Type B pancreatic cell (in vitro differentiated cells): ENCODE data around the gene SLC6A9. TPM values are rescaled to one million over a fixed set of nuclear protein-coding genes. Genes with fewer than 3 reads are reported as not detected.

Experiments used
- DNase-seq: peaks from one replicate; pipeline ENCODE4 v3.0.0; 2021; ENCODE audit warnings: mixed read lengths; ENCODE audit not compliant: unreplicated experiment; ENCODE audit errors: extremely low spot score
- H3K27ac Mint-ChIP-seq: 2 replicates; pipeline ENCODE4 v1.8.0; 2021; ENCODE audit warnings: mild to moderate bottlenecking, mixed read lengths
- H3K27me3 Mint-ChIP-seq: 2 replicates; pipeline ENCODE4 v1.8.0; 2021; ENCODE audit warnings: mixed read lengths
- H3K36me3 Mint-ChIP-seq: 2 replicates; pipeline ENCODE4 v1.8.0; 2021; ENCODE audit warnings: mixed read lengths
- H3K4me1 Mint-ChIP-seq: one replicate; pipeline ENCODE4 v1.8.0; 2021; ENCODE audit warnings: mixed read lengths; ENCODE audit not compliant: unreplicated experiment
- H3K4me3 Mint-ChIP-seq: 2 replicates; pipeline ENCODE4 v1.8.0; 2021; ENCODE audit warnings: mild to moderate bottlenecking, mixed read lengths
- H3K9me3 Mint-ChIP-seq: 2 replicates; pipeline ENCODE4 v1.8.0; 2021; ENCODE audit warnings: mixed read lengths
- total RNA-seq: library from RNA; stranded (reverse); gene quantifications from 2 replicates; pipeline ENCODE4 v1.2.1, GENCODE V29; 2021; ENCODE audit warnings: low replicate concordance
- TF ChIP-seq, protein P1 (sequence below): fragments of 200-600 bp; sonication (generic); conservative IDR thresholded peaks from 2 replicates; pipeline ENCODE4 v1.5.0; 2021; ENCODE audit warnings: antibody characterized with exemption, mild to moderate bottlenecking

The SLC6A9 gene
- total RNA-seq, 1 donor from 2014 or later: 21.0 TPM

DNA sequence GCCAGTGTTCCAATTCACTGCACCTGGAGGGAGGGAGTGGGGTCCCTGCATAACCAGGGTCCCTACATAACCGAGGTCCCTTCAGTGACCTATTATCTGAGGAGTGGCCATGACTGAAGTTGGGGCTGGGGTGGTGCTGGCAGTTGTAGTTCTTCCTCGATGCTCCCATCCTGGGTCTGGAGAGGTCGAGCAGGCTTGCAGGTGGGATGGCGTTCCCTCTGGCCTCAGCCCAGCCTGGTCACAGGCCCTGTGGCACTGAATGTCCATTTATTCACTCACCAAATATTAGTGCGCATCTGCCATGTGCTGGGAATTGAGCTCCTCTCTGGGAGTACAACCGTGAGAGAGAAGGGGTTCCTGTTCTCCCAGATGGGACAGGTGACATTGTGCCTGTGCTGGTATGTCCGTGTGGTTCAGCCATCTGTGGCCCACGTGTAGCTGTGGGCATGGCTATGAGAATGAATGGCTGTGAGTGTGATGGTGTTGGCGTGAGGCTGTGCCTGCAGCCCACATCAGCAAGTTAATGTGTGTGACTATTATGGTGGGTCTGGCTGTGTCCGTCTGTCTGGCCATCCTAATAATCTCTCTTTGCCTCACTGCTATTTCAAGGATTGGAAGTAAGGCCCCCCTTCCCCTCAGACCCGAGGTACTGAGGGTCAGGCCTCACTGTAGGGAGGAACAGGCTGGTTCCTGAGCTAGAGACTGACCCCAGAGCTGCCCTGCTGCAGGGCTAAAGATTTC lies 3.9 kb upstream of the SLC6A9 start:
- no peaks in the 10 kb centered on the region for H3K27me3 Mint-ChIP-seq
- no peaks in the 10 kb centered on the region for H3K9me3 Mint-ChIP-seq
- H3K4me3 Mint-ChIP-seq: no peak overlapping the region
- H3K27ac Mint-ChIP-seq: peak overlapping the region; percentile 45
- peaks cover 43% of the 10 kb centered on the region for H3K4me1 Mint-ChIP-seq
- no peak for DNase-seq
- TF ChIP-seq, protein P1, sequence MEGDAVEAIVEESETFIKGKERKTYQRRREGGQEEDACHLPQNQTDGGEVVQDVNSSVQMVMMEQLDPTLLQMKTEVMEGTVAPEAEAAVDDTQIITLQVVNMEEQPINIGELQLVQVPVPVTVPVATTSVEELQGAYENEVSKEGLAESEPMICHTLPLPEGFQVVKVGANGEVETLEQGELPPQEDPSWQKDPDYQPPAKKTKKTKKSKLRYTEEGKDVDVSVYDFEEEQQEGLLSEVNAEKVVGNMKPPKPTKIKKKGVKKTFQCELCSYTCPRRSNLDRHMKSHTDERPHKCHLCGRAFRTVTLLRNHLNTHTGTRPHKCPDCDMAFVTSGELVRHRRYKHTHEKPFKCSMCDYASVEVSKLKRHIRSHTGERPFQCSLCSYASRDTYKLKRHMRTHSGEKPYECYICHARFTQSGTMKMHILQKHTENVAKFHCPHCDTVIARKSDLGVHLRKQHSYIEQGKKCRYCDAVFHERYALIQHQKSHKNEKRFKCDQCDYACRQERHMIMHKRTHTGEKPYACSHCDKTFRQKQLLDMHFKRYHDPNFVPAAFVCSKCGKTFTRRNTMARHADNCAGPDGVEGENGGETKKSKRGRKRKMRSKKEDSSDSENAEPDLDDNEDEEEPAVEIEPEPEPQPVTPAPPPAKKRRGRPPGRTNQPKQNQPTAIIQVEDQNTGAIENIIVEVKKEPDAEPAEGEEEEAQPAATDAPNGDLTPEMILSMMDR: no peak
- no peaks in the 10 kb centered on the region for H3K36me3 Mint-ChIP-seq

DNA sequence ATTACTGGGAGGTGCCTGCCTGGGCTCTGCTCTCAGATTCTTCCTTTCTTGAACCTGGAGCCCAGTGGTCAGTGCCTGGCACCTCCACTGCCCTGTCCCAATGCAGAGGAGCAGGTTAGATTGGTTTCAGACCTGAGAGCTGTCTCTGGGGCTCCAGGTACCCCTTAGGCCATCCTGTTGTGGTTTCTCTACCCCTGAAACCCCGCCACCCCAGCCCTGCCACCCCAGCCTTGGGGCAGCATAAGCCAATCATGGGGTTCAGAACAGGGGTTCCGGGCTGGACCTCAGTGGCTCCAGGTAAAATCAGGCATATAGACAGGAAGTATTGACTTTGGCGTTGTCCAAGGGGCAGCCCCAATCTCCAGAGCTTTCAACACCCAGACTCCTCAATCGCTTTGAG lies 3.2 kb upstream of the SLC6A9 start:
- Mint-ChIP-seq H3K27me3 (no peaks in the 10 kb centered on the region), H3K36me3 (no peaks in the 10 kb centered on the region), H3K27ac (no peak overlapping the region), H3K4me1 (peaks cover 47% of the 10 kb centered on the region), H3K4me3 (no peak overlapping the region), H3K9me3 (no peaks in the 10 kb centered on the region)
- no peak for DNase-seq
- TF ChIP-seq, protein P1: no peak

DNA sequence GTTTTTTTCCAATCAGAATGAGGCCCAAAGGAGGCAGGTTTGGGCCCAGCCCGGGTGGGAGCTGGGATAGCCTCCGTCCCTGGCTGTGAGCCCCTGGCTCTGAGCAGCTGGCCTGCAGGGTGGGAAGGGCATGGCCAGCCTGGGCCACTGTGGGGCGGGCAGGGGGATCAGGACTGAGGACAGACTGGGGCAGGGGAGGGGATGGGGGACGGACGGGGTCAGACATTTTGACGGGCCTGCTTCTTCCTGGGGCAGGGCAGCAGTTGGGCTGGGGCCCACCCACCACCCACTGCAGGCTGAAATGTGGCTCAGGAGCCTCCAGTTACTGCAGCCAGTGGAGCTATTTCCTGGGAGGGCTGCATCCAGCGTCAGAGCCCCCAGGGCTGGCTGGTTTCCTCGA lies 2.5 kb upstream of the SLC6A9 start:
- Mint-ChIP-seq H3K27ac (no peak overlapping the region), H3K9me3 (no peaks in the 10 kb centered on the region), H3K4me3 (no peak overlapping the region), H3K4me1 (peaks cover 54% of the 10 kb centered on the region), H3K27me3 (no peaks in the 10 kb centered on the region), H3K36me3 (no peaks in the 10 kb centered on the region)
- no peak for DNase-seq
- TF ChIP-seq, protein P1: no peak

DNA sequence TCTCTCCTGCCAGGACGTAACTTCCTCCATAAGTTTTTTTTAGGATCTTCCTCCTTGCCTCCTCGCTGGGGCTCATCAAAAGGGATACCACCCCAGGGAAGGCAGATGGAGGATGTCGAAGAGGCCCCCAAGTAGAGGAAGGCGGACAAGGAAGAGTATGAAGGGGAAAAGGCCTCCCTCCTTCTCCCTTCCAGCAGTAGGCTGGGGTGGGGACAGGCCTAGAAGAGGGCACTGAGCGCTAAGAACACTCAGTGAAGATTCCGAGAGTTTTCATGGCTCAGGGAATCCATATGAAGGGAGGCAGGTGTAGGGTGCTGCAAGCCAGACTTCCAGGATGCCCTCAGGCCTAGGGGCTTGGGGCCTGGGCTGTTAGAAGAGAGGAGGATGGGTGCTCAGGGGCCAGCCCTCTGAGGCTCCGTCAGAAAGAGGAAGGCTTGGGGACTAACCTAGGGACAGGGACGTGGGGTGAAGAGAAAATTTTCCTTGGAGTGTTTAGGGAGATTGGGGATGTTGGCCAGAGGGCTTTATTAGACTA lies 1.8 kb upstream of the SLC6A9 start:
- TF ChIP-seq, protein P1: no peak
- H3K4me1 Mint-ChIP-seq: peaks cover 59% of the 10 kb centered on the region
- no peak for DNase-seq
- H3K27ac Mint-ChIP-seq: no peak overlapping the region
- H3K9me3 Mint-ChIP-seq: no peaks in the 10 kb centered on the region
- H3K36me3 Mint-ChIP-seq: no peaks in the 10 kb centered on the region
- no peaks in the 10 kb centered on the region for H3K27me3 Mint-ChIP-seq
- peak overlapping the region; percentile 91 for H3K4me3 Mint-ChIP-seq

DNA sequence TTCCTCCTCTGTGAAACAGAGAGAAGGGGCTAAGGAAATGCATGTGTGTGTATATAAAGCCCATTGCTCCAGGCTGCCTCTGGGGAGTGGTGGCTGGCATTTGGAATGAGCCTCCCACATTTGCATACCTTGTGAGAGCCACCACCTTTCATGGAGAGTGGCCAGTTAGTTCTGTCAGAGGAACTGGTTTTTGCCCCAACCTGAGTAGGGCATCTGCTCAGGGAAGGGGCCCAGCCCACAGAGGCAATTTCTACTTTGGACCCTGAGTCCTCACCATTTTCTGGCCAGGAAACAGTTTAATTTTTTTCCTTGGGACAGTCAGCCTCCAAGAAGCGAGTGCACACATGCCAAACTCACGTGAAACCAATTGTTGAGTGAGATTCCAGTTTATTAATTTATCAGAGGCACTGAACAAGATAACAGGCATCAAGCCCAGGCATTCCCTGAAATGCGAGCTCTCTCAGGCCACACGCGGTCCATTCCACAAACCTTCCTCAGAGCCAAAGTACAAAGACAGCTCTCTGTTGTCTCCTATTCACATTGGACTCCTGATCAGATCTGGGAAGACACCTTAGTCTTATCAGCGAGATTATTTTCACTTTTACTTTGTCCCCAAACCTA lies 1.0 kb upstream of the SLC6A9 start:
- peak overlapping the region; percentile 91 for H3K4me3 Mint-ChIP-seq
- no peaks in the 10 kb centered on the region for H3K9me3 Mint-ChIP-seq
- DNase-seq: no peak
- H3K27me3 Mint-ChIP-seq: no peaks in the 10 kb centered on the region
- H3K36me3 Mint-ChIP-seq: no peaks in the 10 kb centered on the region
- H3K4me1 Mint-ChIP-seq: peaks cover 60% of the 10 kb centered on the region
- peak overlapping the region; percentile 90 for H3K27ac Mint-ChIP-seq
- TF ChIP-seq, protein P1: no peak
